ENCODE results near the gene DENND2A.
"Not testable (repeated sequence)": the region's sequence is repeated elsewhere in the genome, so short reads cannot be mapped to it uniquely, and the experiment has no call there.

Gene DENND2A

DNA sequence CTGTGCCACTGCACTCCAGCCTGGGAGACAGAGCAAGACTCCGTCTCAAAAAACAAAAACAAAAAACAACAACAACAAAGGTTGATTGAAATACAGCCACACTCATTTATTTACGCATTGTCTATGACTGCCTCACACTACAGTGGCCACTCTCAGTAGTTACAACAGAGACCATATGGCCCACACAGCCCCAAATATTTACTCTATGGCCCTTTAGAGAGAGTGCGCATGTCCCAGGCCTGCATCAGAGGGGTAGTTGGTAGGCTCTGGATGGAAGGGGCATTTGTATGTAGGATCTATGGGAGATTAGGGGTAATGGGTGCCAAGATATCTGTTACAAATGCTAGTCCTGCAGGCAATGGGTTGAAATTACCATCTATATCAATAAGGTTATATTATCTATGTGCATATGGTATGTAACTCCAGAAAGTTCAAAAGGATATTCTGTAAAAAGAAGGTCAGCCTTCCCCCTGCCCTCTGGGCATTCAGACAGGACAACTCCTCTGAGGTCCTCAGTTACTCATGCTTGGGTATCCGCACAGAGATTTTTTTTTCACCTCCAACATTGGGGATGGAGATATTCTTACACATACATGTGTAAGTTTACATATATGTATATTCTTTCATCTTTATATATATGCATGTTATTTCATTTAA lies 56.3 kb downstream of the DENND2A start:
- DNase-seq = no peak

- no peak for DNase-seq
These were observed 59.2 kb downstream of the DENND2A start for GRCh38 chr7:140581411-140581810.

- no peak for DNase-seq
These were observed 63.0 kb downstream of the DENND2A start for GRCh38 chr7:140577651-140578050.

DNA sequence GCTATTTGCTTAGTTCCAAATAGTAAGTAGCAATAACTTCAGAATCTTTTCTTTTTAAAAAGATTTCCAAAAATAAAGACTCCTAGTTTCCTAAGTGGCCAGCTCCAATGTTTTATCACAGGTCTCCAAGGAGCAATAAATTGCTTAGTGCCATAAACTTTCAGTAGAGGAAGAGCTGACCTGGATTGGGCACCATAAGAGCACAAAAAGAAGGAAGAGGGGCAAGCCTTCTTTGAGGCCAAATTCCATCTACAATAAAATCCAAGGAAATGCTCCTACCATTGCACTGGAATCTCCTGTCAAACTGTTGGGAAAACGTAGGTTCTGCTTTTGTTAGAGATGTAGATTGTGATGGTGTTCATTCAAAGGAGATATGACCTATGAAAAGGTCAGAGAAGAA lies 64.0 kb downstream of the DENND2A start:
- no peak for DNase-seq

- no peak for DNase-seq
These were observed 69.0 kb downstream of the DENND2A start for GRCh38 chr7:140571538-140572122.

DNA sequence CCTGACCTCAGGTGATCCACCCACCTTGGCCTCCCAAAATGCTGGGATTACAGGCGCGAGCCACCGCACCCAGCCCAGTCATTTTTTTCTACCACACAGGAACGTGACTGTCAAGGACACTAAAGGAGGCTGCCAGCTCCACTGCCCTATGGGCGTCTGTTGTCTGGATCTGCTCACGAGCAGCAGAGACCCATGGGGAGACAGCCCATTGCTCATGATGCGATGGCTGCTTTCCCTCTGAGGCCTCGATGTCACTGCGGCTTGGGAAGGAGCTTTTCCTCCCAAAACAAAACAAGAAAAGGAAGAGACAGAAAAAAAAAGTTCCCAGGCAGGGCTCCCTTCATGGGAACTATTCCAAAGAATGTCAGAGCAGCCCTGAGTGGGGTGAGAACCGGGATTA lies 70.5 kb downstream of the DENND2A start:
- no peak for DNase-seq

GRCh38 chr7:140568021-140568813 lies 72.4 kb downstream of the DENND2A start:
- DNase-seq = no peak

DNA sequence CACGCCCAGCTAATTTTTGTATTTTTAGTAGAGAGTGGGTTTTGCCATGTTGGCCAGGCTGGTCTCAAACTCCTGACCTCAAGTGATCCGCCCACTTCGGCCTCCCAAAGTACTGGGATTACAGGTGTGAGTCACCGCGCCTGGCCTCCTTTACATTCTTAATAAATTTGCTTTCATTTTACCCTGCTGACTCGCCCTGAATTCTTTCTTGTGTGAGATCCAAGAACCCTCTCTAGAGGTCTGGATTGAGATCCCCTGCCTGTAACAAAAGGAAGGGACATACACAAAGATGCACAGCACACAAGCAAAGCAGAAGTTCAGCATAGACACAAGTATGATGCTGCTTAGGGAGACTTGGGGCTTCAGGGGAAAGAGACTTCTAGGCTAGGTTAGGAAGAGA lies 74.4 kb downstream of the DENND2A start:
- DNase-seq = not testable (repeated sequence)

DNA sequence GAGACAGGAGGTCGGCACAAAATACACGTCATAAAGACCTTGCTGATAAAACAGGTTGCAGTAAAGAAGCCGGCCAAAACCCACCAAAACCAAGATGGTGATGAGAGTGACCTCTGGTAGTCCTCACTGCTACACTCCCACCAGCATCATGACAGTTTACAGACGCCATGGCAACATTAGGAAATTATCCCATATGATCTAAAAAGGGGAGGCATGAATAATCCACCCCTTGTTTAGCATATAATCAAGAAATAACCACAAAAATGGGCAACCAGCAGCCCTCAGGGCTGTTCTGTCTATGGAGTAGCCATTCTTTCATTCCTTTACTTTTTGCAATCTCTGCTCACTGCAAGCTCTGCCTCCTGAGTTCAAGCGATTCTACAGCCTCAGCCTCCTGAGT lies 74.9 kb downstream of the DENND2A start:
- DNase-seq = not testable (repeated sequence)

- no peak for DNase-seq
These were observed 76.0 kb downstream of the DENND2A start for GRCh38 chr7:140564643-140565042.

GRCh38 chr7:140562926-140563481 lies 77.6 kb downstream of the DENND2A start:
- no peak for DNase-seq

- no peak for DNase-seq
These were observed 81.2 kb downstream of the DENND2A start for GRCh38 chr7:140559410-140559809.

GRCh38 chr7:140557809-140558518 lies 82.6 kb downstream of the DENND2A start:
- no peak for DNase-seq

DNA sequence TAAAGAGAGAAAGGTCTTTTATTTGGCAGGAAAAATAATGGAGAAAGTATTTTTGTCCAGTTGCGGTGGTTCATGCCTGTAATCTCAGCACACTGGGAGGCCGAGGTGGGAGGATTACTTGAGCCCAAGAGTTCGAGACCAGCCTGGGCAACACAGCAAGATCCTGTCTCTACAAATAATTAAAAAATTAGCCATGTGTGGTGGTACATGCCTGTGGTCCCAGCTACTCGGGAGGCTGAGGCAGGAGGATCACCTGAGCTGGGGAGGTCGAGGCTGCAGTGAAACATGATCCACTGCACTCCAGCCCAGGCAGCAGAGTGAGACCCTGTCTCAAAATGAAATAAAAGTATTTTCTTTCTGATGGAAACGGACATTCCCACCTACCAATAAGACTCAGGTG lies 83.5 kb downstream of the DENND2A start:
- no peak for DNase-seq

DNA sequence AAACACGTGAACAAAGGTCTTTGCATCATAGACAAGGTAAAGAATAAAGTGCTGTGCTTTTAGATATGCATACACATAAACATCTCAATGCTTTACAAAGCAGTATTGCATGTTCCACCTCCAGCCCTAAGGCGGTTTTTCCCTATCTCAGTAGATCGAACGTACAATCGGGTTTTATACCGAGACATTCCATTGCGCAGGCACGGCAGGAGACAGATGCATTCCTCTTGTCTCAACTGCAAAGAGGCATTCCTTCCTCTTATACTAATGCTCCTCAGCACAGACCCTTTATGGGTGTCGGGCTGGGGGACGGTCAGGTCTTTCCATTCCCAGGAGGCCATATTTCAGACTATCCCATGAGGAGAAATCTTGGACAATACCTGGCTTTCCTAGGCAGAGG lies 87.4 kb downstream of the DENND2A start:
- DNase-seq = not testable (repeated sequence)

- DNase-seq = no peak
These were observed 88.4 kb downstream of the DENND2A start for GRCh38 chr7:140552240-140552679.

DNA sequence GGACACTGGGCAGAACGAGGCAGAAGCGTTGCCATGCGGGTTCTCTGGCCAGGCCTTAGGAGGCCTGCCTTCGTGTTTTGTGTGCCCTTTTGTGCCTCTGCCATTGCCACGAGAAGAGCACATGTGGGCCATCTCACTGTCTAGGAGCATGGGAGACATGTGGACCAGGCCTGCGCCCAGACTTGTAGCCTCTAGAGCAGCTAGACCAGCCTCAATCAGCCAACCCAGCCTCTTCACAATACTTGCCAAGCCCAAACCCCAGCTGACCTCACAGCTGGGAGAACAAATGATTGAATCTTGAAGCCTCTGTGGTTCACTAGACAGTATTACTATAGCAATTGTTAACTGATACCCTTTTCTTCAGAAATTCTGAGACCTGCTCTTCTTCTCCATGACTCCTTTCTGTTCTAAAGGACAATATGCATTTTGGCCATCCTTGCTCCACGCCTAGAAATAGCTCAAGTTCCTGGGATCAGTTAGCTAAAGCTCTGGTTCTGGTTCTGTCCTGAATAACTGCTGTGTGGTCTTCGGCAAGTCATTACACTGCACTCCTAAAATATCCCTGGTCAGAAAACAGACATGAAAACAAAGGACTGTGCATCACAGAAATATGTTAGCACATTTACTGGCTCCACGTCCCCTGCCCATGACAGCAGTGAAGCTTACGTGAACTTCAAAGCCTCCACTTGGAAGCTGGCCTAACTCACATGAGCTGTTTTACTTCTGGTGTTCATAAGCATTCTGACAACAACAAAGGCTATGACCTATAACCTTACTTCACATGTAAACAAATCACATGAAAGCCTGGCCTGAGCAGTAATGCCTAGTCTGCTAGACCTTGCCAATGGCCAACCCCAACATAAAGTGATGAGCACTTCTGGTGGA lies 89.0 kb downstream of the DENND2A start:
- DNase-seq = no peak

GRCh38 chr7:140546947-140547346 lies 93.7 kb downstream of the DENND2A start:
- no peak for DNase-seq

DNA sequence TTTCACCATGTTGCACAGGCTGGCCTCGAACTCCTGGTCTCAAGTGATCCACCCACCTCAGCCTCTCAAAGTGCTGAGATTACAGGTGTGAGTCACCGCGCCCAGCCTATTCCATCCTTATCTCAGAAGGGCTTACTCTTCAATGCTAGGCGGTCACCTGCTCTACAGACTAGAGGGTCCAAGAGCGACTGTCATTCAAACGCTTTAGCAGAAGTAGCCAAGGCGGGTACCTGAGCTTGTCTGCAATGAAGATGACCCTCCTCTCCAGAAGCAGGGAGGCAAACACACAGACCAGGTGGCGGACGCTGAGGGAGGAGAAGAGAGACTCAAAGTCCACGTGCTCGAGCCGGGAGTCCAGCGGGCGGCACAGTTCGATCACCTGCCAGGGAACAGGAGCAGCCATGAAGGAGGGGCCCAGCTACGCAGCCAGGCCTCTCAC lies 96.2 kb downstream of the DENND2A start:
- DNase-seq = no peak

GRCh38 chr7:140542228-140542603 lies 98.4 kb downstream of the DENND2A start:
- no peak for DNase-seq

DNA sequence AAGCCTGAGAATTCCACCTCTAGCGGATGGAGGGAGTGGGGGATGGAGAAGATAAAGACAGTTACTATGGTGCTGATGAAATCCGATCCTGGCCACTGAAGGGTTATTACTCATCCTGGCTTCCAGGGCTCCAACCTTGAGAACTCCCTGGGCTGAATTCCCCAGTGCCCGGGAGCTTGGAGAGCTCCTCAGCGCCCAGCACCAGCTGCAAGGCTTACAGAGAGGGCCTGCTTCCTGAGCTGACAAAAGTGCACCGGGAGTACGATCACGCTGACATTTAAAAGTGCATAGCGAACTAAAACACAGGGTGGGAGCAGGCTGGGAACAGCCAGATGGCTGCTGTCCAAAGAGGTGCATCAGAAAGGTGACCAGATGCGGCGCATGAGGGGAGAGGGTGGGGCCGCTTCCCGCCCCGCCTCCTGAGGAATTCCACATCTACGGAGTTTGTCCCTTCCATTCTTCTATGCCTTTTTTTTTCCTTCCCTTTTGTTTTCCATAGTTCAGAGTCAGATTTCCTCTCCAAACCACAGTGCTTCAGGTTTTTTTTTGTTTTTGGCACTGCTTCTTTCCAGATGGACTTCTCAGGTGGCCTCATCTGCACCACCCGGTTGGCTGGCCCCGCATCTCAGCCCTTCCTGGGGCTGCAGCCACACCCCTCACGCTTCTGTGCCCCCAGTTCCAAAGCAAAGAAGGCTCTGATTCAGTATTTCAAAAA lies 98.9 kb downstream of the DENND2A start:
- DNase-seq = no peak

GRCh38 chr7:140541176-140541512 lies 99.5 kb downstream of the DENND2A start:
- DNase-seq = no peak
